Brain microvascular endothelial cell (primary cell): ENCODE results near the gene SLC8A1.

Experiments
- DNase-seq: peaks from one replicate; pipeline ENCODE4 v3.0.0-alpha.2; 2020
- H3K27ac ChIP-seq: fragments of 250-450 bp; sonication (Bioruptor Pico); 2 replicates; pipeline ENCODE4 v1.5.1; 2020; ENCODE audit warnings: mild to moderate bottlenecking, moderate library complexity
- H3K27me3 ChIP-seq: fragments of 250-450 bp; sonication (Bioruptor Pico); replicated peaks from 2 replicates; pipeline ENCODE4 v1.5.1; 2020; ENCODE audit warnings: mild to moderate bottlenecking
- H3K36me3 ChIP-seq: fragments of 250-450 bp; sonication (Bioruptor Pico); replicated peaks from 2 replicates; pipeline ENCODE4 v1.5.1; 2020; ENCODE audit warnings: mild to moderate bottlenecking
- H3K4me3 ChIP-seq: 2 replicates; pipeline ENCODE4 v1.5.1; 2011; ENCODE audit warnings: low read depth, mild to moderate bottlenecking, control low read depth, low read length, moderate library complexity
- in situ Hi-C: cut with HindIII; loops from 2 replicates; pipeline ENCODE4 v1.10.0; 2017; ENCODE audit warnings: low sequenced_read_pairs, low pct_ligation_motif_present
- TF ChIP-seq, protein P1 (sequence below): IDR thresholded peaks from 2 replicates; pipeline ENCODE4 v1.5.1; 2011; ENCODE audit warnings: low read depth, mild to moderate bottlenecking, moderate library complexity, low read length, control low read depth, inconsistent platforms; ENCODE audit errors: missing control alignments

SLC8A1 gene

DNA sequence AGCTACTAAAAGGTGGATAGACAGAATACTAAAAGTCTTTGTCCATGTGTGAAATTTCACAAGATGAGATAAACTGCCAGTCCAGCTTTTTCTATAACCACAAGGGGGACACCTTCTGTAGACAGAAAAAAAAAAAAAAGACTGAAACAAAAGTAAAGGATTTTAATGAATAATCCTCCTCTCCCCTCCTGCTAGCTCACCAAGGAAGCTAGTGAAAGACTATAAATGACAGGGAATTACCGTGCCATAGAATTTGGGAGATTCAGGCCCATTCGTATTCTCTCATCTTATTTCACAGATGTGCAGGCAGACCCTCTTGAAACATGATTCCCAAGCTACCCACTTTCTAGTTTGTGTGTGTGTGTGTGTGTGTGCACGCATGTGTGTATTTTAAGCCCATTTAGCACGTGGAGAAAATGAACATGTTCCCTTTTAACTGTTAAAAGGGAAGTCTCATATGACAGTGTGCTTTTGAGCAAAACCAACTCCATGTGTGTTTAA is 36.3 kb upstream of the SLC8A1 start:
- Histone ChIP-seq H3K27me3 (no peaks in the 10 kb centered on the region), H3K27ac (no peak overlapping the region), H3K4me3 (no peak overlapping the region), H3K36me3 (no peaks in the 10 kb centered on the region)
- in situ Hi-C loops: no loop called here
- peak; percentile 41 for DNase-seq
- TF ChIP-seq, protein P1, sequence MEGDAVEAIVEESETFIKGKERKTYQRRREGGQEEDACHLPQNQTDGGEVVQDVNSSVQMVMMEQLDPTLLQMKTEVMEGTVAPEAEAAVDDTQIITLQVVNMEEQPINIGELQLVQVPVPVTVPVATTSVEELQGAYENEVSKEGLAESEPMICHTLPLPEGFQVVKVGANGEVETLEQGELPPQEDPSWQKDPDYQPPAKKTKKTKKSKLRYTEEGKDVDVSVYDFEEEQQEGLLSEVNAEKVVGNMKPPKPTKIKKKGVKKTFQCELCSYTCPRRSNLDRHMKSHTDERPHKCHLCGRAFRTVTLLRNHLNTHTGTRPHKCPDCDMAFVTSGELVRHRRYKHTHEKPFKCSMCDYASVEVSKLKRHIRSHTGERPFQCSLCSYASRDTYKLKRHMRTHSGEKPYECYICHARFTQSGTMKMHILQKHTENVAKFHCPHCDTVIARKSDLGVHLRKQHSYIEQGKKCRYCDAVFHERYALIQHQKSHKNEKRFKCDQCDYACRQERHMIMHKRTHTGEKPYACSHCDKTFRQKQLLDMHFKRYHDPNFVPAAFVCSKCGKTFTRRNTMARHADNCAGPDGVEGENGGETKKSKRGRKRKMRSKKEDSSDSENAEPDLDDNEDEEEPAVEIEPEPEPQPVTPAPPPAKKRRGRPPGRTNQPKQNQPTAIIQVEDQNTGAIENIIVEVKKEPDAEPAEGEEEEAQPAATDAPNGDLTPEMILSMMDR: peak; percentile 53

DNA sequence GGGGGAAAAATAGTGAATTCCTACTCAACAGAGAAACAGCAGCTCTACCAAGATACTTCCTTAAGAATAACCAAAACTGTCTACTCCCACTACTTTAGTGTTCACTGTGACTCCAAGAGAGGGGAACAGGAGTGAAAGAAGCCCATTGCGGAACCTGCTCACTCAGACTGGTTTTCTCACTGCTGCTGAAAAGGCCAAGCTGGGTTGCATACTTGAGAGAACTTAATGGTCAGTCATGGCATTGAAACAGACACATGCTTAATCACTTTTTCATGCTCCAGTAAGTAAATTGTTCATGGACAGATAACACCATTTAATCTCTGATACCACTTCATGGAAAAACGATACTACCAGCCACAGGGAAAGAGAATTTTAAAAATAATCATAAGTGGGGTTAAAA is 35.7 kb upstream of the SLC8A1 start:
- H3K27ac ChIP-seq: no peak overlapping the region
- H3K36me3 ChIP-seq: no peaks in the 10 kb centered on the region
- TF ChIP-seq, protein P1: peak; percentile 1
- H3K27me3 ChIP-seq: no peaks in the 10 kb centered on the region
- in situ Hi-C loops: no loop called here
- H3K4me3 ChIP-seq: no peak overlapping the region
- DNase-seq: peak; percentile 9

DNA sequence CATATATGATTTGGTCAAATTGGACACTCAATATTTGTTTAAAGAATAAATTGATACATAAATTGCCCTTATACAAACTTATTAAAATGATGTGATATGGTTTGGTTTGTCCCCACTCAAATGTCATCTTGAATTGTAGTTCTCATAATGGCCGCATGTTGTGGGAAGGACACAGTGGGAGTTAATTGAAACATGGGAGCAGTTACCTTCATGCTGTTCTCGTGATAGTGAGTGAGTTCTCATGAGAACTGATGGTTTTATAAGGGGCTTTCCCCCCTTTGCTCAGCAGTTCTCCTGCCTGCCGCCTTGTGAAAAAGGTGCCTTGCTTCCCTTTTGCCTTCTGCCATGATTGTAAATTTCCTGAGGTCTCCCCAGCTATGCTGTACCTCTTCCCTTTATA is 34.0 kb upstream of the SLC8A1 start:
- Histone ChIP-seq H3K4me3 (no peak overlapping the region), H3K27me3 (no peaks in the 10 kb centered on the region), H3K27ac (no peak overlapping the region), H3K36me3 (no peaks in the 10 kb centered on the region)
- no peak for DNase-seq
- in situ Hi-C loops: no loop called here
- TF ChIP-seq, protein P1: no peak

DNA sequence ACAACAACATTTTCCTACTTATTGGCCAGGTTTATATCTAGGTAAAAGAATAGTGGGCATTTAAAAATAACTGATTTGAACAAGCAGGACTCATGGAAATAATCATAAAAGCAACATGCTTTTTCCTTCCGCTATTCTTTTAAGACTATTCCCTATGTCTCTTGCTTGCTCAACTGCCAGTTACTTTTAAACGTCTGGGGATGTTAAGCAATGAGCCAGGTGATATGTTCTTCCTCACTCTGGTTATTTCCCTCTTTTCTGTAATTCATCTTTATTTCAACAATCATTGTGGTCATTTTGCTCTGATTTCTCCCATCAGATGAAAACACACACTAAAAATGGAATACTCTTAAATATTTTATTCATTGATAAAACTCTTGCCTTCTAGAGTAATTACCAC is 33.4 kb upstream of the SLC8A1 start:
- no peak for DNase-seq
- Histone ChIP-seq H3K27ac (no peak overlapping the region), H3K36me3 (no peaks in the 10 kb centered on the region), H3K27me3 (no peaks in the 10 kb centered on the region), H3K4me3 (no peak overlapping the region)
- in situ Hi-C loops: no loop called here
- TF ChIP-seq, protein P1: no peak

DNA sequence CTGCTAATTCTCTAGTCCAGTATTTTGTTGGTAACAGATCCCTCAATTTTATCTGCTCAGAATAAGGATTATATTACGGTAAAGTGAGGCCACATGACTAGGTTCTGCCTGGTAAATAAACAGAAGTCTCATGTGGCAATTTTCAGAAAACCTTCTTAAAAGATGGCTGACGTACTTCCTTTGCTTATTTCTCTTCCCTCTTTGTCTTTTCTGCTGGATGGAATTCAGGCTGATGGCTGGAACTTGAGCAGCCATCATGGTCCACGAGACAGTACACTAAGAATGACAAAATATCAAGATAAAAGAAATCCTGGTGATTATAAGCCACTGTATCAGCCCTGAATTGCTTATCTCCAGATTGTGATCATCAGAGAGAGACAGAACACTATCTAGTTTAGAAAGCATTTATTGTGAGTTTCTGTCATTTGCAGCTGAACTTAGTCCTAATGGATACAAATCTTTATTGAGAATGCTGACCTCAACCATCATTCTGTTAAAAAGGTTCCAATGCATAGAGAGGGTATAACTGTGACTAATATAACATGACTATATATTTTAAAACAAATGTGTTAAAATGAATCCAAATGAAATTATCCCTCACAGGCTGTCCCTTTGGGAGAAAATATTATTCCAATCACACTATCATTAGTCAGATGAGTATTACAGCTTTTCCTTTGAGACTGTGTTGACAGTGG is 31.8 kb upstream of the SLC8A1 start:
- no peak for DNase-seq
- H3K4me3 ChIP-seq: no peak overlapping the region
- in situ Hi-C loops: no loop called here
- H3K36me3 ChIP-seq: no peaks in the 10 kb centered on the region
- no peaks in the 10 kb centered on the region for H3K27me3 ChIP-seq
- TF ChIP-seq, protein P1: no peak
- no peak overlapping the region for H3K27ac ChIP-seq

DNA sequence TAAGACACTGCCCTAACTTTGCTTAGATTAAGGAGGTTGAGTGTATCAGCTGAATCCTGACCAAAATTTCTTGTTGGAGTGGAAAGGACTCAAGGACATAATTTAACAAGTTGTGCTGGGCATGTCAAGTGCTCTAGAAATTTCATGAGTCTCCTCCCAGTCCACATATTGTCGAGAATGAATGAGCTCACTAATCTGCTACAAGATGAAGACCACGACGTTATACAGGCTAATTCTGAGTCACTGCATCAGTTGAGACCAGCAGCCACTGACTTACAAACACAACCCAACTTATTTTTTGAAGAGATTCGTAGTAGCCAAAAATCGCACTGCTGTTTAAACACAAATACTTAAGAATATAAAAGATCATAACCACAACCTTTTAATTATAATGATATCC is 28.7 kb upstream of the SLC8A1 start:
- no peak overlapping the region for H3K27ac ChIP-seq
- H3K36me3 ChIP-seq: no peaks in the 10 kb centered on the region
- H3K4me3 ChIP-seq: no peak overlapping the region
- in situ Hi-C loops: no loop called here
- TF ChIP-seq, protein P1: no peak
- no peaks in the 10 kb centered on the region for H3K27me3 ChIP-seq
- DNase-seq: no peak
